IMR-90 (cell line): ENCODE measurements around the gene NPDC1. TPM values are rescaled to one million over a fixed set of nuclear protein-coding genes. Genes with fewer than 3 reads are reported as not detected.

ENCODE experiments used
- ATAC-seq: fragments of 200-7000 bp; cut with Tn5 transposase; 2 replicates; pipeline ENCODE4 v1.9.1; 2020; ENCODE audit warnings: low read depth, mild to moderate bottlenecking, moderate library complexity
- BruUV-seq: library from RNA; stranded (reverse); fragments of 400-500 nt; replicated peaks from 2 replicates; lab custom pipeline; 2021; lab: Mats Ljungman, UMichigan
- CTCF ChIA-PET: fragments of 300-600 bp; formaldehyde crosslinking; extraction: SDS; loops from one replicate; lab custom pipeline; 2021; ENCODE audit warnings: antibody characterized with exemption; lab: Yijun Ruan, JAX
- POLR2A ChIA-PET: fragments of 300-600 bp; sonication (Branson Sonifier 250); formaldehyde crosslinking; loops from one replicate; lab custom pipeline; 2022; ENCODE audit warnings: antibody characterized with exemption; ENCODE audit not compliant: unreplicated experiment; lab: Charles Lee
- DNase-seq: peaks from one replicate; pipeline ENCODE4 v3.0.0; 2013
- H2AFZ ChIP-seq: replicated peaks from 2 replicates; pipeline ENCODE3; 2013; ENCODE audit warnings: low read length, mild to moderate bottlenecking; ENCODE audit not compliant: poor library complexity
- H2AK5ac ChIP-seq: 2 replicates; pipeline ENCODE4 v1.6.1; 2013; ENCODE audit warnings: low read depth, low read length, inconsistent platforms
- H2AK9ac ChIP-seq: replicated peaks from 2 replicates; pipeline ENCODE3; 2013; ENCODE audit warnings: mild to moderate bottlenecking, low read depth, low read length, moderate library complexity; ENCODE audit not compliant: poor library complexity
- H2BK120ac ChIP-seq: 2 replicates; pipeline ENCODE4 v1.6.1; 2013; ENCODE audit warnings: low read depth, low read length, inconsistent platforms
- H2BK15ac ChIP-seq: 3 replicates; pipeline ENCODE4 v1.6.1; 2013; ENCODE audit warnings: low read depth, low read length, inconsistent platforms
- H2BK20ac ChIP-seq: 2 replicates; pipeline ENCODE4 v1.6.1; 2013; ENCODE audit warnings: low read depth, mild to moderate bottlenecking, inconsistent platforms, low read length, moderate library complexity
- H2BK5ac ChIP-seq: 2 replicates; pipeline ENCODE4 v1.6.1; 2013; ENCODE audit warnings: mild to moderate bottlenecking, low read depth, low read length, inconsistent platforms; ENCODE audit not compliant: poor library complexity, severe bottlenecking
- H3K14ac ChIP-seq: replicated peaks from 2 replicates; pipeline ENCODE4 v1.6.1; 2013; ENCODE audit warnings: low read depth, low read length, inconsistent platforms
- H3K18ac ChIP-seq: 2 replicates; pipeline ENCODE4 v1.6.1; 2013; ENCODE audit warnings: low read depth, low read length, control low read depth
- H3K23ac ChIP-seq: 2 replicates; pipeline ENCODE4 v1.6.1; 2013; ENCODE audit warnings: low read depth, low read length, inconsistent platforms
- H3K27ac ChIP-seq: 2 replicates; pipeline ENCODE4 v1.5.1; 2013; ENCODE audit warnings: mild to moderate bottlenecking, control low read depth, low read length; ENCODE audit not compliant: insufficient read depth
- H3K27me3 ChIP-seq: 2 replicates; pipeline ENCODE4 v1.6.1; 2013; ENCODE audit warnings: low read length; ENCODE audit not compliant: control insufficient read depth, insufficient read depth
- H3K36me3 ChIP-seq: 2 replicates; pipeline ENCODE4 v1.6.1; 2013; ENCODE audit warnings: low read length, mixed read lengths; ENCODE audit not compliant: control insufficient read depth, insufficient read depth
- H3K4ac ChIP-seq: 2 replicates; pipeline ENCODE4 v1.6.1; 2013; ENCODE audit warnings: low read depth, low read length, inconsistent platforms
- H3K4me1 ChIP-seq: 2 replicates; pipeline ENCODE4 v1.6.1; 2013; ENCODE audit warnings: low read length, mixed read lengths; ENCODE audit not compliant: control insufficient read depth, insufficient read depth
- H3K4me2 ChIP-seq: 2 replicates; pipeline ENCODE4 v1.6.1; 2013; ENCODE audit warnings: low read depth, mild to moderate bottlenecking, control low read depth, low read length, moderate library complexity
- H3K4me3 ChIP-seq: 2 replicates; pipeline ENCODE4 v1.5.1; 2013; ENCODE audit warnings: low read depth, mild to moderate bottlenecking, control low read depth, low read length, moderate library complexity; ENCODE audit not compliant: insufficient read depth
- H3K56ac ChIP-seq: 2 replicates; pipeline ENCODE4 v1.6.1; 2013; ENCODE audit warnings: low read length, inconsistent platforms; ENCODE audit not compliant: insufficient read depth; ENCODE audit errors: extremely low read depth
- H3K79me1 ChIP-seq, 2 experiments: 2 replicates each; pipeline ENCODE4 v1.6.1; 2013; ENCODE audit warnings: low read length in 2 of 2, inconsistent platforms in 1 of 2, low read depth in 1 of 2
- H3K9ac ChIP-seq: 2 replicates; pipeline ENCODE4 v1.6.1; 2013; ENCODE audit warnings: low read depth, low read length, control low read depth
- H3K9me1 ChIP-seq: 2 replicates; pipeline ENCODE4 v1.6.1; 2013; ENCODE audit warnings: low read length, inconsistent platforms; ENCODE audit not compliant: insufficient read depth
- H3K9me3 ChIP-seq: 2 replicates; pipeline ENCODE4 v1.6.1; 2013; ENCODE audit warnings: low read length; ENCODE audit not compliant: control insufficient read depth, insufficient read depth
- H4K20me1 ChIP-seq: 2 replicates; pipeline ENCODE4 v1.6.1; 2013; ENCODE audit warnings: low read length, inconsistent platforms; ENCODE audit not compliant: insufficient read depth
- H4K5ac ChIP-seq: 2 replicates; pipeline ENCODE4 v1.6.1; 2013; ENCODE audit warnings: mild to moderate bottlenecking, low read depth, low read length, control low read depth
- H4K8ac ChIP-seq, 2 experiments: 2 replicates each; pipeline ENCODE4 v1.6.1; 2013; ENCODE audit warnings: low read depth in 2 of 2, low read length in 2 of 2, control low read depth in 1 of 2, inconsistent platforms in 1 of 2
- H4K91ac ChIP-seq: 2 replicates; pipeline ENCODE4 v1.6.1; 2013; ENCODE audit warnings: low read depth, low read length, inconsistent platforms; ENCODE audit not compliant: insufficient read depth
- CEBPB ChIP-seq: IDR thresholded peaks from 2 replicates; pipeline ENCODE4 v1.6.1; 2012; ENCODE audit warnings: low read depth, low read length, improper control_type of control experiment
- CHD1 ChIP-seq: IDR thresholded peaks from 2 replicates; pipeline ENCODE4 v1.6.1; 2012; ENCODE audit warnings: low read depth, low read length, improper control_type of control experiment
- CTCF ChIP-seq: conservative IDR thresholded peaks from 2 replicates; pipeline ENCODE4 v1.5.1; 2012; ENCODE audit warnings: mild to moderate bottlenecking, low read depth, low read length, improper control_type of control experiment
- ELK1 ChIP-seq: fragments of 150-350 bp; IDR thresholded peaks from 2 replicates; pipeline ENCODE4 v1.6.1; 2016; ENCODE audit warnings: low read depth, mild to moderate bottlenecking, low read length, moderate library complexity, borderline replicate concordance
- FOS ChIP-seq: fragments of 150-350 bp; IDR thresholded peaks from 2 replicates; pipeline ENCODE4 v1.6.1; 2016; ENCODE audit warnings: low read depth, low read length
- MAZ ChIP-seq: IDR thresholded peaks from 2 replicates; pipeline ENCODE4 v1.6.1; 2012; ENCODE audit warnings: low read depth, mild to moderate bottlenecking, low read length, improper control_type of control experiment, moderate library complexity, borderline replicate concordance
- POLR2A ChIP-seq: IDR thresholded peaks from 2 replicates; pipeline ENCODE4 v1.6.1; 2012; ENCODE audit warnings: mild to moderate bottlenecking, low read depth, low read length
- RCOR1 ChIP-seq: IDR thresholded peaks from 2 replicates; pipeline ENCODE4 v1.6.1; 2012; ENCODE audit warnings: mild to moderate bottlenecking, low read length, improper control_type of control experiment; ENCODE audit not compliant: insufficient replicate concordance
- whole genome bisulfite sequencing, 2 experiments: methylation state at CpG; one replicate each; pipeline versions ENCODE4 v1.1.5 to v1.1.7; 2013; ENCODE audit warnings: missing lambda C conversion rate in 2 of 2; ENCODE audit not compliant: insufficient read length in 1 of 2; ENCODE audit errors: extremely low coverage in 2 of 2; 5-methylcytosine and 5-hydroxymethylcytosine counted together
- dilution Hi-C: fragments of 300-500 bp; cut with HindIII; formaldehyde crosslinking; loops from one replicate; pipeline ENCODE4 v1.14.3; 2018; ENCODE audit warnings: low sequenced_read_pairs; ENCODE audit not compliant: unreplicated experiment
- in situ Hi-C: fragments of 300-500 bp; cut with MboI; formaldehyde crosslinking; loops from 3 replicates; pipeline ENCODE4 v1.14.3; 2019; ENCODE audit warnings: low sequenced_read_pairs, inconsistent platforms, mixed read lengths
- intact Hi-C: fragments of 100-400 bp; cut with micrococcal nuclease; formaldehyde crosslinking; loops from 2 replicates; pipeline ENCODE4 v1.10.0; 2022
- polyA plus RNA-seq, 3 experiments: library from polyadenylated mRNA; depleted of rRNA; stranded (reverse); fragments of >200 nt; gene quantifications; 2 replicates each; pipeline ENCODE4 v1.2.3, GENCODE V29; 2012; ENCODE audit warnings: low replicate concordance in 1 of 3
- total RNA-seq: library from RNA; depleted of rRNA; stranded (reverse); fragments of >200 nt; gene quantifications from 2 replicates; pipeline ENCODE4 v1.2.3, GENCODE V29; 2012

NPDC1 gene
- total and polyA plus RNA-seq, 2 of the 4 experiments (the other 2 are of a cell fraction) = 2.7 to 58.1 TPM

GRCh38 chr9:137008312-137008711 is 37.7 kb downstream of the NPDC1 start:
- no TSS peak for BruUV-seq
- H4K8ac ChIP-seq = no peak overlapping the region
- 94% methylated on average over 6 of the region's 22 CpGs; no CpG with 5 or more reads in 1 of the 2 experiments for WGBS, 2 experiments
- no peak overlapping the region for H2BK120ac ChIP-seq
- H3K23ac ChIP-seq = no peak overlapping the region
- H3K9me1 ChIP-seq = peaks cover 5% of the 10 kb centered on the region; the same call in 1 of the 2 replicates
- H3K27ac ChIP-seq = no peak overlapping the region
- ChIA-PET CTCF (no interaction called here), POLR2A (no interaction called here)
- H4K5ac ChIP-seq = no peak overlapping the region
- no peaks in the 10 kb centered on the region for H3K27me3 ChIP-seq
- H3K56ac ChIP-seq = no peak overlapping the region
- no peak overlapping the region for H2BK5ac ChIP-seq
- H3K14ac ChIP-seq = no peak overlapping the region
- peaks cover 8% of the 10 kb centered on the region for H4K20me1 ChIP-seq
- intact Hi-C loops = no loop called here
- peaks cover 11% of the 10 kb centered on the region for H3K4me1 ChIP-seq
- peaks cover 23% of the 10 kb centered on the region for H3K36me3 ChIP-seq
- no peak overlapping the region for H4K91ac ChIP-seq
- H2AFZ ChIP-seq = no peak overlapping the region
- dilution Hi-C loops = no loop called here
- no peak overlapping the region for H3K9ac ChIP-seq
- H3K9me3 ChIP-seq = no peaks in the 10 kb centered on the region
- in situ Hi-C loops = no loop called here
- no peak for DNase-seq
- no peak overlapping the region; the same call in 1 of the 2 replicates for H2AK5ac ChIP-seq
- H2BK20ac ChIP-seq = no peak overlapping the region
- H3K18ac ChIP-seq = no peak overlapping the region
- H3K4me3 ChIP-seq = no peak overlapping the region
- no peak overlapping the region for H3K4me2 ChIP-seq
- H3K79me1 ChIP-seq = no peaks in the 10 kb centered on the region
- H2AK9ac ChIP-seq = no peak overlapping the region
- ATAC-seq = no peak
- H3K4ac ChIP-seq = no peak overlapping the region
- TF ChIP-seq CHD1 (no peak), RCOR1 (no peak), FOS (no peak), POLR2A (no peak), ELK1 (no peak), CTCF (no peak), CEBPB (no peak), MAZ (no peak)
- no peak overlapping the region for H2BK15ac ChIP-seq
